HCT116 (cell line): ENCODE data around the gene PKD2L2. TPM values are rescaled to one million over a fixed set of nuclear protein-coding genes. Genes with fewer than 3 reads are reported as not detected.
"Not testable (repeated sequence)": the region's sequence is repeated elsewhere in the genome, so short reads cannot be mapped to it uniquely, and the experiment has no call there.

Source experiments
- ATAC-seq: fragments of 200-7000 bp; cut with Tn5 transposase; 2 replicates; pipeline ENCODE4 v1.9.1; 2020; ENCODE audit warnings: mild to moderate bottlenecking, moderate library complexity
- BruUV-seq: library from RNA; stranded (reverse); fragments of 400-500 nt; replicated peaks from 2 replicates; lab custom pipeline; 2021; lab: Mats Ljungman, UMichigan
- CTCF ChIA-PET: fragments of 300-600 bp; sonication (Branson Sonifier 250); formaldehyde crosslinking; loops from one replicate; lab custom pipeline; 2021; ENCODE audit warnings: antibody characterized with exemption; lab: Charles Lee
- POLR2A ChIA-PET: fragments of 300-600, 350-600 bp; sonication (Branson Sonifier 250); formaldehyde crosslinking; loops from one replicate; lab custom pipeline; 2021; ENCODE audit warnings: antibody characterized with exemption; lab: Charles Lee
- RAD21 ChIA-PET, 2 experiments: fragments of 300-600 bp; sonication (Branson Sonifier 250); formaldehyde crosslinking; loops; one replicate each; lab custom pipeline; 2023; ENCODE audit warnings: low total read pairs in 2 of 2; ENCODE audit not compliant: uncharacterized antibody in 2 of 2, unreplicated experiment in 2 of 2, low non-redundant PET in 1 of 2; lab: Charles Lee
- DNase-seq: peaks from one replicate; pipeline ENCODE4 v3.0.0-alpha.2; 2010; ENCODE audit warnings: low read depth, low spot score
- H2AFZ ChIP-seq: fragments of 200-600 bp; shearing (Covaris generic), sonication (generic); 2 replicates; pipeline ENCODE4 v1.6.1; 2017; ENCODE audit warnings: low read depth, mixed run types, mixed read lengths, antibody characterized with exemption, low read length; ENCODE audit not compliant: poor library complexity, severe bottlenecking
- H3K27ac ChIP-seq: 2 replicates; pipeline ENCODE4 v1.5.1; 2012; ENCODE audit warnings: low read depth, low read length
- H3K27me3 ChIP-seq: fragments of 200-600 bp; sonication (generic); 2 replicates; pipeline ENCODE4 v1.6.1; 2016; ENCODE audit warnings: mixed run types, low read length, mixed read lengths; ENCODE audit not compliant: insufficient read depth
- H3K36me3 ChIP-seq, 2 experiments: fragments of 200-500 bp in 1 of 2; fragments of 200-600 bp in 1 of 2; sonication (Bioruptor generic) in 1 of 2; sonication (generic) in 1 of 2; 2 replicates each; pipeline versions ENCODE4 v1.5.1 to v1.6.1; 2014 to 2016; ENCODE audit warnings: low read length in 2 of 2, inconsistent platforms in 1 of 2, mixed read lengths in 1 of 2, mixed run types in 1 of 2; ENCODE audit not compliant: insufficient read depth in 2 of 2, control insufficient read depth in 1 of 2
- H3K4me1 ChIP-seq, 2 experiments: fragments of 200-600 bp in 1 of 2; sonication (generic) in 1 of 2; 2 replicates each; pipeline versions ENCODE4 v1.5.1 to v1.6.1; 2012 to 2017; ENCODE audit warnings: low read length in 2 of 2, inconsistent platforms in 1 of 2, mild to moderate bottlenecking in 1 of 2, mixed read lengths in 1 of 2, mixed run types in 1 of 2, moderate library complexity in 1 of 2; ENCODE audit not compliant: insufficient read depth in 2 of 2, control insufficient read depth in 1 of 2
- H3K4me2 ChIP-seq: fragments of 200-600 bp; sonication (generic); 2 replicates; pipeline ENCODE4 v1.6.1; 2017; ENCODE audit warnings: mixed run types, low read length, mixed read lengths
- H3K4me3 ChIP-seq, 2 experiments: fragments of 200-600 bp in 1 of 2; sonication (generic) in 1 of 2; replicated peaks in 1 of 2; 2 replicates each; pipeline ENCODE4 v1.5.1; 2011 to 2016; ENCODE audit warnings: low read length in 2 of 2, control low read depth in 1 of 2, low read depth in 1 of 2, mild to moderate bottlenecking in 1 of 2, mixed read lengths in 1 of 2, mixed run types in 1 of 2
- H3K79me2 ChIP-seq: fragments of 200-600 bp; sonication (generic); 2 replicates; pipeline ENCODE4 v1.6.1; 2017; ENCODE audit warnings: mild to moderate bottlenecking, mixed run types, low read length, moderate library complexity, mixed read lengths; ENCODE audit not compliant: insufficient read depth
- H3K9ac ChIP-seq: fragments of 200-600 bp; sonication (generic); 2 replicates; pipeline ENCODE4 v1.6.1; 2016; ENCODE audit warnings: low read length, mixed read lengths
- H3K9me2 ChIP-seq: fragments of 200-600 bp; sonication (generic), shearing (Covaris generic); 2 replicates; pipeline ENCODE4 v1.6.1; 2017; ENCODE audit warnings: mixed run types, mild to moderate bottlenecking, moderate library complexity; ENCODE audit not compliant: insufficient read depth
- H3K9me3 ChIP-seq, 2 experiments: fragments of 200-500 bp in 1 of 2; fragments of 200-600 bp in 1 of 2; sonication (Bioruptor generic) in 1 of 2; sonication (generic) in 1 of 2; 2 replicates each; pipeline ENCODE4 v1.6.1; 2014 to 2017; ENCODE audit warnings: low read length in 2 of 2, mixed read lengths in 2 of 2, inconsistent platforms in 1 of 2, low read depth in 1 of 2, mild to moderate bottlenecking in 1 of 2, mixed run types in 1 of 2, moderate library complexity in 1 of 2; ENCODE audit not compliant: control insufficient read depth in 1 of 2, insufficient read depth in 1 of 2
- H4K20me1 ChIP-seq: fragments of 200-600 bp; sonication (generic), shearing (Covaris generic); 2 replicates; pipeline ENCODE4 v1.6.1; 2017; ENCODE audit warnings: mixed run types, mild to moderate bottlenecking, moderate library complexity; ENCODE audit not compliant: insufficient read depth
- CBX3 ChIP-seq: IDR thresholded peaks from 2 replicates; pipeline ENCODE4 v1.6.1; 2012; ENCODE audit warnings: low read depth
- ELF1 ChIP-seq: IDR thresholded peaks from 2 replicates; pipeline ENCODE4 v1.6.1; 2012; ENCODE audit warnings: low read depth, borderline replicate concordance
- JUND ChIP-seq: IDR thresholded peaks from 2 replicates; pipeline ENCODE4 v1.6.1; 2012
- SIN3A ChIP-seq: IDR thresholded peaks from 2 replicates; pipeline ENCODE4 v1.6.1; 2012; ENCODE audit warnings: low read depth
- SP1 ChIP-seq: IDR thresholded peaks from 2 replicates; pipeline ENCODE4 v1.6.1; 2012; ENCODE audit warnings: low read depth
- SRF ChIP-seq: IDR thresholded peaks from 2 replicates; pipeline ENCODE4 v1.6.1; 2012; ENCODE audit warnings: low read depth
- TCF7L2 ChIP-seq: IDR thresholded peaks from 2 replicates; pipeline ENCODE4 v1.7.0; 2011; ENCODE audit warnings: borderline replicate concordance, inconsistent platforms; ENCODE audit not compliant: insufficient read depth, insufficient read length; ENCODE audit errors: extremely low read depth
- intact Hi-C: fragments of 100-400 bp; cut with micrococcal nuclease; formaldehyde crosslinking; loops from 2 replicates; pipeline ENCODE4 v1.10.0; 2022
- total RNA-seq: library from RNA; stranded (reverse); gene quantifications from one replicate; pipeline ENCODE4 v1.2.1, GENCODE V29; 2021; ENCODE audit not compliant: unreplicated experiment
- TF ChIP-seq, protein P1 (sequence below): IDR thresholded peaks from 2 replicates; pipeline ENCODE4 v1.6.1; 2012; ENCODE audit warnings: low read depth

The PKD2L2 gene
- total RNA-seq, 1 experiment from 2014 or later: not detected

DNA sequence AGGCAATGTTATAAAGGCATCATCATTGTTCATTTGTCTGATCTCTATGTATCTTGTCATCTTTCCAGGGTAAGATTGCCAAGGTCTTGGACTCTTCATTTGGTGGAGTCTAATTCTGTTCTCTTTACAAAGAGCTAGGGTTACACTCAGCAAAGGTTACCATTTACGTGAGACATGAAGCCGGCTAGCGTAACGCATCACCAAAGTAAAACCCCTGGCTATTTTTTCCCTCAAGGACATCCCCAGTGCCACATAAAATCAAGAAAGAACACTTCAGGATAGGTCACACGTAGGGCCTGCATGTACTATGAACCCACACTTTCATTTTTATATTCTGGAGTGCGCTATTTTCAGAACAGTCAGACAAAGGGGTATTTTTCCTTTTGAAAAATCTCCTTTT lies 41.6 kb upstream of the PKD2L2 start:
- no peaks in the 10 kb centered on the region for H3K27me3 ChIP-seq
- POLR2A ChIA-PET: no interaction called here
- no peaks in the 10 kb centered on the region for H3K4me1 ChIP-seq
- H2AFZ ChIP-seq: no peak overlapping the region
- no peak overlapping the region for H3K4me3 ChIP-seq
- RAD21 ChIA-PET: no interaction called here
- H3K36me3 ChIP-seq: no peaks in the 10 kb centered on the region
- intact Hi-C loops: no loop called here
- BruUV-seq: no TSS peak
- H3K4me2 ChIP-seq: no peak overlapping the region
- no peaks in the 10 kb centered on the region for H3K79me2 ChIP-seq
- H4K20me1 ChIP-seq: no peaks in the 10 kb centered on the region
- H3K9ac ChIP-seq: no peak overlapping the region
- CTCF ChIA-PET: interaction anchor here (0.8 to 1.2 kb wide), 2 partner anchors 25 to 96 kb away, joined by 3 read pairs; no protein-coding TSS in a partner anchor
- no peak for TF ChIP-seq CBX3
- no peak for TF ChIP-seq SP1
- TF ChIP-seq JUND: no peak
- no peak for TF ChIP-seq SRF
- TF ChIP-seq TCF7L2: no peak
- TF ChIP-seq, protein P1, sequence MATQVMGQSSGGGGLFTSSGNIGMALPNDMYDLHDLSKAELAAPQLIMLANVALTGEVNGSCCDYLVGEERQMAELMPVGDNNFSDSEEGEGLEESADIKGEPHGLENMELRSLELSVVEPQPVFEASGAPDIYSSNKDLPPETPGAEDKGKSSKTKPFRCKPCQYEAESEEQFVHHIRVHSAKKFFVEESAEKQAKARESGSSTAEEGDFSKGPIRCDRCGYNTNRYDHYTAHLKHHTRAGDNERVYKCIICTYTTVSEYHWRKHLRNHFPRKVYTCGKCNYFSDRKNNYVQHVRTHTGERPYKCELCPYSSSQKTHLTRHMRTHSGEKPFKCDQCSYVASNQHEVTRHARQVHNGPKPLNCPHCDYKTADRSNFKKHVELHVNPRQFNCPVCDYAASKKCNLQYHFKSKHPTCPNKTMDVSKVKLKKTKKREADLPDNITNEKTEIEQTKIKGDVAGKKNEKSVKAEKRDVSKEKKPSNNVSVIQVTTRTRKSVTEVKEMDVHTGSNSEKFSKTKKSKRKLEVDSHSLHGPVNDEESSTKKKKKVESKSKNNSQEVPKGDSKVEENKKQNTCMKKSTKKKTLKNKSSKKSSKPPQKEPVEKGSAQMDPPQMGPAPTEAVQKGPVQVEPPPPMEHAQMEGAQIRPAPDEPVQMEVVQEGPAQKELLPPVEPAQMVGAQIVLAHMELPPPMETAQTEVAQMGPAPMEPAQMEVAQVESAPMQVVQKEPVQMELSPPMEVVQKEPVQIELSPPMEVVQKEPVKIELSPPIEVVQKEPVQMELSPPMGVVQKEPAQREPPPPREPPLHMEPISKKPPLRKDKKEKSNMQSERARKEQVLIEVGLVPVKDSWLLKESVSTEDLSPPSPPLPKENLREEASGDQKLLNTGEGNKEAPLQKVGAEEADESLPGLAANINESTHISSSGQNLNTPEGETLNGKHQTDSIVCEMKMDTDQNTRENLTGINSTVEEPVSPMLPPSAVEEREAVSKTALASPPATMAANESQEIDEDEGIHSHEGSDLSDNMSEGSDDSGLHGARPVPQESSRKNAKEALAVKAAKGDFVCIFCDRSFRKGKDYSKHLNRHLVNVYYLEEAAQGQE: no peak
- TF ChIP-seq ELF1: no peak
- no peak for TF ChIP-seq SIN3A
- H3K9me3 ChIP-seq: no peaks in the 10 kb centered on the region
- no peaks in the 10 kb centered on the region for H3K9me2 ChIP-seq
- ATAC-seq: no peak
- H3K27ac ChIP-seq: no peak overlapping the region
- DNase-seq: no peak

DNA sequence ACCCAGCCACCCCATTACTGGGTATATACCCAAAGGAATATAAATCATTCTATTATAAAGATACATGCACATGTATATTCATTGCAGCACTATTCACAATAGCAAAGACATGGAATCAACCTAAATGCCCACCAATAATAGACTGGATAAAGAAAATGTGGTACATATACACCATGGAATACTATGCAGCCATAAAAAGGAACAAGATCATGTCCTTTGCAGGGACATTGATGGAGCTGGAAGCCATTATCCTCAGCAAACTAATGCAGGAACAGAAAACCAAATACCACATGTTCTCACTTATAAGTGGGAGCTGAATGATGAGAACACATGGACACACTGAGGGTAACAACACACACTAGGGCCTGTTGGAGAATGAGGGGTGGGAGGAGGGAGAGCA lies 36.1 kb upstream of the PKD2L2 start:
- H3K27me3 ChIP-seq, H3K27ac ChIP-seq, H4K20me1 ChIP-seq, DNase-seq, POLR2A ChIA-PET, CTCF ChIA-PET, intact Hi-C loops, H3K9ac ChIP-seq, H3K4me3 ChIP-seq, H3K4me1 ChIP-seq, H2AFZ ChIP-seq, H3K9me3 ChIP-seq, H3K36me3 ChIP-seq, H3K4me2 ChIP-seq, BruUV-seq, H3K79me2 ChIP-seq, ATAC-seq, RAD21 ChIA-PET, H3K9me2 ChIP-seq: not testable (repeated sequence)
